ENCODE results near the gene AGXT.
A peak's percentile ranks its signal among the peaks of the same experiment; 100 is the strongest.

AGXT gene

GRCh38 chr2:240925568-240926515 is 57.2 kb downstream of the AGXT start (continued):
- no peak for TF ChIP-seq PATZ1 (CRISPR knock-in tag; IDR thresholded peaks at IDR 0.05; ENCODE audit: borderline replicate concordance)
- no peak for TF ChIP-seq ZFP30 (CRISPR knock-in tag; IDR thresholded peaks at IDR 0.05)
- TF ChIP-seq SNAI2 (CRISPR knock-in tag; IDR thresholded peaks at IDR 0.05), result no peak
- TF ChIP-seq ARNTL (CRISPR knock-in tag; IDR thresholded peaks at IDR 0.05; ENCODE audit: borderline replicate concordance, low read depth), result no peak
- TF ChIP-seq TSHZ2 (CRISPR knock-in tag; IDR thresholded peaks at IDR 0.05), result no peak

GRCh38 chr2:240926516-240927389 is 58.1 kb downstream of the AGXT start:
- TF ChIP-seq PPARA (CRISPR knock-in tag; IDR thresholded peaks at IDR 0.05; ENCODE audit: borderline replicate concordance) (no peak), TSHZ2 (CRISPR knock-in tag; IDR thresholded peaks at IDR 0.05) (no peak), TOX (CRISPR knock-in tag; IDR thresholded peaks at IDR 0.05; ENCODE audit: borderline replicate concordance) (no peak), CREB5 (CRISPR knock-in tag; IDR thresholded peaks at IDR 0.05; ENCODE audit: low read depth) (no peak), PATZ1 (CRISPR knock-in tag; IDR thresholded peaks at IDR 0.05; ENCODE audit: borderline replicate concordance) (no peak), ZFP3 (CRISPR knock-in tag; IDR thresholded peaks at IDR 0.05) (no peak), RARB (CRISPR knock-in tag; IDR thresholded peaks at IDR 0.05) (no peak), ZNF8 (CRISPR knock-in tag; IDR thresholded peaks at IDR 0.05) (no peak), GLIS3 (CRISPR knock-in tag; IDR thresholded peaks at IDR 0.05) (no peak), CSDC2 (CRISPR knock-in tag; IDR thresholded peaks at IDR 0.05) (no peak), CSRNP3 (CRISPR knock-in tag; IDR thresholded peaks at IDR 0.05) (no peak)
- ATAC-seq, result peak; percentile 48
